Measurements from ENCODE around the gene STK16. TPM values are rescaled to one million over a fixed set of nuclear protein-coding genes. Genes with fewer than 3 reads are reported as not detected.

STK16 gene
- total RNA-seq, 2 donors from 2014 or later = 8.0 to 16.8 TPM

DNA sequence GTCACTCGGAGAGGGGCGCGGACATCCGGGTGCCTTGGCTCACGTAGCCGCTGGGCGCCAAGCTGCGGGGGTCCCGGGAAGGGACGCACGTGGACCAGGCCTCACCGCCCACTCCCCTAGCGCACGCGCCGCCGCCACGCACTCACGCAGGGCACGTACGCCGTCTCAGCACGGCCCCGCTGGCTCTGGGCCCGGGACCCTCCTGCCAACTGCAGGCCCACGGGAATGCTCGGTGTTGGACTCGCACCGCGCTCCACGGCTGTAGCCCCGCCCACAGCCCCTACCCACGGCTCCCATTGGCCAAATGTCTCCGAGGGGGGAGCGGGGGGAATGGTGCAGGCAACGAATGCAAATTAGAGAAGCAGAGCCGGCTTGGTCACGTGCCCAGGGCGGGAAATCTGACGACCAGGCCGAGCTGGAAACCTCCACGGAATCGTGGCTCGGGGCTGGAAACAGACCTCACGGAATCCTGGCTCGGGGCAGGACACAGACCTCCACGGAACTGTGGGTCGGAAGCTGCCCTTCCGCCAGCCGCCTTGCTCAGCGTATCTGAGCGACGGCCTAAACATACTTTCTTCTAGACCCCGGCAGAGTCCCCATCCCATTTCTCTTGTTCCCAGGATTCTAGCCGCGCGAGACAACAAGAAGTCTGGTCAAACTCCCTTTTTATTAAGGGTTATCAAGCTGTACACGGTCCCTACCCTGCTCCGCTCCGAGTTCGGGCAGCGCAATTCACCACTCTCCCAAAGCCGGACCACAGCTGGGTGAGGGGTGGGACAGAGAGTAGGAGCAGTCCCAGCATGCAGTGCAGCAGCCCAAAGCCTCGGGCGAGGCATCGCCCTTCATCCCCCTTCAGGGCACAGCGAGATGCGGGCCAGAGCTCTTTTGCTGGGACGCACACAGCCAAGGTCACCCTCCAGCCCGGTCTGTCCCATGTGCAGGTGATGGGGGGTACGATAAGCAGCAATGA is 26.3 kb upstream of the STK16 start, which contains the start of gene ABCB6:
TSS of gene ABCB6 (minus strand) at position 227 of the 970 bp plus-strand sequence. CDS start 285 bp downstream, outside the sequence.
- peak; percentile 35 to 44 (median 44) for TF ChIP-seq POLR2A (IDR thresholded peaks at IDR 0.05)
- TF ChIP-seq, protein P1, sequence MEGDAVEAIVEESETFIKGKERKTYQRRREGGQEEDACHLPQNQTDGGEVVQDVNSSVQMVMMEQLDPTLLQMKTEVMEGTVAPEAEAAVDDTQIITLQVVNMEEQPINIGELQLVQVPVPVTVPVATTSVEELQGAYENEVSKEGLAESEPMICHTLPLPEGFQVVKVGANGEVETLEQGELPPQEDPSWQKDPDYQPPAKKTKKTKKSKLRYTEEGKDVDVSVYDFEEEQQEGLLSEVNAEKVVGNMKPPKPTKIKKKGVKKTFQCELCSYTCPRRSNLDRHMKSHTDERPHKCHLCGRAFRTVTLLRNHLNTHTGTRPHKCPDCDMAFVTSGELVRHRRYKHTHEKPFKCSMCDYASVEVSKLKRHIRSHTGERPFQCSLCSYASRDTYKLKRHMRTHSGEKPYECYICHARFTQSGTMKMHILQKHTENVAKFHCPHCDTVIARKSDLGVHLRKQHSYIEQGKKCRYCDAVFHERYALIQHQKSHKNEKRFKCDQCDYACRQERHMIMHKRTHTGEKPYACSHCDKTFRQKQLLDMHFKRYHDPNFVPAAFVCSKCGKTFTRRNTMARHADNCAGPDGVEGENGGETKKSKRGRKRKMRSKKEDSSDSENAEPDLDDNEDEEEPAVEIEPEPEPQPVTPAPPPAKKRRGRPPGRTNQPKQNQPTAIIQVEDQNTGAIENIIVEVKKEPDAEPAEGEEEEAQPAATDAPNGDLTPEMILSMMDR (IDR thresholded peaks at IDR 0.05) = no peak
- H3K36me3 ChIP-seq (replicated peaks in 1 of 2; ENCODE audit: insufficient read depth in 1 of 2, low read depth in 2 of 2) = peaks cover 4 to 19% of the 10 kb centered on the region in 2 donors
- H3K27me3 ChIP-seq = no peaks in the 10 kb centered on the region
- 8 to 12% methylated on average over 21 to 71 of the region's 71 CpGs for WGBS, 2 donors
- peak within 1 kb of the TSS; percentile 68 to 92 (median 90) for H3K27ac ChIP-seq
- intact Hi-C loops (cut with DNase I) = no loop called here
- H3K4me3 ChIP-seq = peak within 1 kb of the TSS in 1 of 2 donors; percentile 1
- H3K9me3 ChIP-seq = no peaks in the 10 kb centered on the region
- ATAC-seq = peak; percentile 88
- DNase-seq = peak; percentile 95 to 97 (median 96)
- H3K4me1 ChIP-seq = peaks cover 31% of the 10 kb centered on the region

DNA sequence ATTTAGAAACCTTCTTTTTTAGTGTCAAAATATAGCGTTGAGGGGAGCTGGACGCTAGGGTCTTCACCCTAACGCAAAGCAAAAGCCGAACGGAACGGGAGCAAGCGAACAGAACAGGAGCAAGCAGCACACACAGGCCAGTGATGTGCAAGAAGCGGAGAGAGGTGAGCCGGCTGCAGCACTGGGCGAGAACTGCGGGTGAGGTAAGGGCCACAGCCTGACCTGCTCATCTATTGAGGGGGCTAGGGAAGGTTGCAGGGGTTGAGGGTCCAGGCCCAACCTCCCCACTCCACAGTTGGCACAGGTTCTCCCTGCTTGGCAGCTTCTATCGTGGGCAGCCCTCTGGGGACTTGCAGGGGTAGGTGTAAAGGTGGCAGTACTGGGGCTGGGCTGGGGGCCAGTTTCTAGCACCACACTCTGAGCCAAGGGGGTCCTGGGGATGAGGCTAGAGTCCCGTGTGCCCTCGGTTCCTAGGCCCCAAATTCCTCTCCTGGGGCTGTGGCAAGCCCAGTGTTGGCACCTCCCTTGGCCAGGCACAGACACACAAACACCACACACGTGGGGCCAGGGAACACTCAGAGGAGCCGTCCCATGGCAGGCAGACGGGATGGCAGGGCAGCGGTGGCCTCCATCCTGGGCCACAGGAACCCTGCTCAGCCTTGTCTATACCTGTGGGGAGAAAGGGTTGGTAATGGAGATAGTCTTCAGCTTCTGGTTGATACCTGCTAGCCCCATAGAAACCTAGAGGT is 25.3 kb upstream of the STK16 start:
- WGBS, 2 donors = 86 to 90% methylated on average over 15 to 18 of the region's 18 CpGs
- ATAC-seq = no peak
- H3K4me3 ChIP-seq = no peak overlapping the region
- intact Hi-C loops (cut with DNase I) = loop anchor here (10.0 kb wide), 1 partner anchor 45 kb away; the partner anchor contains the start of genes CNPPD1, RETREG2 and SLC23A3
- H3K4me1 ChIP-seq = peaks cover 31% of the 10 kb centered on the region
- peak overlapping the region in 1 of 4 donors; percentile 68 for H3K27ac ChIP-seq
- no peaks in the 10 kb centered on the region for H3K9me3 ChIP-seq
- DNase-seq = no peak
- peaks cover 13 to 27% of the 10 kb centered on the region in 2 donors for H3K36me3 ChIP-seq (replicated peaks in 1 of 2; ENCODE audit: insufficient read depth in 1 of 2, low read depth in 2 of 2)
- no peaks in the 10 kb centered on the region for H3K27me3 ChIP-seq
- TF ChIP-seq, protein P1 (IDR thresholded peaks at IDR 0.05) = no peak
- no peak for TF ChIP-seq POLR2A (IDR thresholded peaks at IDR 0.05)

DNA sequence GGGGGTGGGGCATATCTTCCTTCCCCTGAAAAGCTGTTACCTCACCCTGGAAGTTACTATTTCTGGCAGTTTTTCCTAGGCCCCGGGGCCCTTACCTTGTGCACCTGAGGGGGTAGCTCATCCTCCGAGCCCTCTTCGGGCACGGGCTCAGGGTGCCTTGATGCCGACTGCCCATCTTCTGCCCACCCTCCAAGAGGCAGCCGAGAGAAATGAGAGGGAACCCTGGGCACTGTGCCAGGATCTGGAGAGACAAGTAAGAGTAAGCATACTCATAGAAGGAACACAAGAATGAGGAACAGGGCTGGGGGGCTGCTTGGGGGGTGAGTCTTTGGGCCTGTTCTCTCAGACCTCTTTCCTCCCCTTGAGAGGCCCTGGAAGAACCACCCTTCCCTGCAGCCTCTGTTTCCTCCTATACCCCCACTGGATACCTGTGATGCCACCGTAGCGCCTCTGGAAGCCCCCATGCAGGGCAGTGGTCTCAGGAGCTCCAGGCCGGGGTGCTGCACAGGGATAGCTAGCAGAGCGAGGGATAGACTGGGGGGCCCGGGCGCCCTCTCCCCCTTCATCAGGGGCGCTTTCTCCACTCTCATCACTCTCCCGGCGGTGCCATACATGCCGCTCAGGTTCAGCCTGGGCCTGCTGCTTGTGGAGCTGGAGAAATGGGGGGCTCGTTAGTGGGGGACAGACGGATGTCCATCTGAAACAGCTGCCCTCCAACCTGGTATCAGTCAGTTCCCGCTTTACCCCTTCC is 24.5 kb upstream of the STK16 start:
- intact Hi-C loops (cut with DNase I) = loop anchor here (10.0 kb wide), 1 partner anchor 46 kb away; the partner anchor contains the start of genes CNPPD1, RETREG2 and SLC23A3
- WGBS, 2 donors = 86 to 92% methylated on average over 14 to 19 of the region's 19 CpGs
- H3K27me3 ChIP-seq = no peaks in the 10 kb centered on the region
- H3K9me3 ChIP-seq = no peaks in the 10 kb centered on the region
- H3K4me3 ChIP-seq = no peak overlapping the region
- no peak overlapping the region for H3K27ac ChIP-seq
- H3K4me1 ChIP-seq = peaks cover 31% of the 10 kb centered on the region
- DNase-seq (peak in 1 of 4 donors; percentile 32), ATAC-seq (no peak)
- TF ChIP-seq, protein P1 (IDR thresholded peaks at IDR 0.05) = no peak
- TF ChIP-seq POLR2A (IDR thresholded peaks at IDR 0.05) = no peak
- peaks cover 18 to 31% of the 10 kb centered on the region in 2 donors for H3K36me3 ChIP-seq (replicated peaks in 1 of 2; ENCODE audit: insufficient read depth in 1 of 2, low read depth in 2 of 2)

DNA sequence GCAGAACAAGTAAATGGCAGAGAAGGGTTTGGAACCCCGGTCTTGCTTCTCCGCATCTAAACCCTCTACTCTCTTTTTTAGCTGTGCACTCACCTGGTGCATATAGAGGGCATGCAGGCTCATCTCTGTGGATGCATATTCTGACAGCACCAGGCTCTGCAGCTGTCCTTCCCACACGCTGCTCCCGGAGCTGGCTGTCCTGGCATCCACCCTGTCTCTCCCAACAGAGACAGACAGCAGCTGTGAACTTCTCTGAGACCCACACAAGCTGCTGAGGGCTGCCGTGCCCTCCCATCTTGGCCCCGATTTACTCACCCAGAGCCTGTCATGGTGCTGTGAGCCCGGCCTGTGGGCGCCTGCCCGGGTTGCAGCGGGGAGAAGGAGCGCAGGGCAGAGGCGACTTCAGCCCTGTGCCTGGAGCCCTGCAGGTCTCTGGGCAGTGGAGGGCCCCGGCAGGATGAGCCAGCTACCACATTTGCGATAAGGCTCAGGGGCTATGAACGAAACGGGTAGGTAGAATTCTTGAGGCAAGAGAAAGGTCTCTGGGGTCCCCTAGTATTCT is 23.2 kb upstream of the STK16 start:
- ATAC-seq (no peak), DNase-seq (no peak)
- peaks cover 30% of the 10 kb centered on the region for H3K4me1 ChIP-seq
- intact Hi-C loops (cut with DNase I) = loop anchor here (10.0 kb wide), 1 partner anchor 47 kb away; the partner anchor contains the start of genes CNPPD1, RETREG2 and SLC23A3
- H3K36me3 ChIP-seq (replicated peaks in 1 of 2; ENCODE audit: insufficient read depth in 1 of 2, low read depth in 2 of 2) = peaks cover 18 to 31% of the 10 kb centered on the region in 2 donors
- H3K27me3 ChIP-seq = no peaks in the 10 kb centered on the region
- WGBS, 2 donors = 90 to 93% methylated on average over 14 to 16 of the region's 16 CpGs
- TF ChIP-seq POLR2A (IDR thresholded peaks at IDR 0.05) = no peak
- TF ChIP-seq, protein P1 (IDR thresholded peaks at IDR 0.05) = no peak
- no peak overlapping the region for H3K27ac ChIP-seq
- no peak overlapping the region for H3K4me3 ChIP-seq
- no peaks in the 10 kb centered on the region for H3K9me3 ChIP-seq
